ENCODE data around the gene PRSS38. TPM values are rescaled to one million over a fixed set of nuclear protein-coding genes. Genes with fewer than 3 reads are reported as not detected.

Gene PRSS38
- total RNA-seq, 1 experiment from 2014 or later, result not detected

- Histone ChIP-seq H2AFZ (ENCODE audit: low read depth, low read length, poor library complexity, severe bottlenecking) (no peak overlapping the region), H3K9ac (ENCODE audit: low read length) (no peak overlapping the region), H3K79me2 (ENCODE audit: insufficient read depth, low read length) (no peaks in the 10 kb centered on the region), H3K36me3 (ENCODE audit: control insufficient read depth in 1 of 2, insufficient read depth in 2 of 2, low read length in 2 of 2) (0 out of 4 replicates have a peak, but pooled peaks cover 0 to 3% of the 10 kb centered on the region in 2 experiments), H3K4me3 (replicated peaks in 1 of 2; ENCODE audit: low read depth in 1 of 2, low read length in 2 of 2) (no peak overlapping the region), H4K20me1 (ENCODE audit: insufficient read depth) (no peaks in the 10 kb centered on the region), H3K27me3 (ENCODE audit: insufficient read depth, low read length) (no peaks in the 10 kb centered on the region), H3K4me2 (ENCODE audit: low read length) (no peak overlapping the region), H3K9me3 (ENCODE audit: control insufficient read depth in 1 of 2, insufficient read depth in 1 of 2, low read depth in 1 of 2, low read length in 2 of 2) (no peaks in the 10 kb centered on the region), H3K4me1 (ENCODE audit: control insufficient read depth in 1 of 2, insufficient read depth in 2 of 2, low read length in 2 of 2) (no peaks in the 10 kb centered on the region), H3K27ac (ENCODE audit: low read depth, low read length) (no peak overlapping the region), H3K9me2 (ENCODE audit: insufficient read depth) (no peaks in the 10 kb centered on the region)
- ChIA-PET CTCF (no interaction called here), POLR2A (no interaction called here), RAD21 (ENCODE audit: low non-redundant PET in 1 of 2, low total read pairs in 2 of 2, uncharacterized antibody in 2 of 2, unreplicated experiment in 2 of 2) (no interaction called here)
- intact Hi-C loops (cut with micrococcal nuclease), result no loop called here
- BruUV-seq (replicated peaks), result no TSS peak
- ATAC-seq (no peak), DNase-seq (ENCODE audit: low read depth, low spot score) (no peak)
- TF ChIP-seq SRF (IDR thresholded peaks at IDR 0.05; ENCODE audit: low read depth) (no peak), SP1 (IDR thresholded peaks at IDR 0.05; ENCODE audit: low read depth) (no peak), CTCF (IDR thresholded peaks at IDR 0.05 in 2 of 3, conservative IDR thresholded peaks at IDR 0.05 in 1 of 3; ENCODE audit: borderline replicate concordance in 1 of 3, insufficient read depth in 1 of 3, low read depth in 2 of 3, low read length in 2 of 3) (no peak), RAD21 (IDR thresholded peaks at IDR 0.05; ENCODE audit: low read depth) (no peak), ELF1 (IDR thresholded peaks at IDR 0.05; ENCODE audit: borderline replicate concordance, low read depth) (no peak), REST (IDR thresholded peaks at IDR 0.05; ENCODE audit: low read depth) (no peak), TCF7L2 (IDR thresholded peaks at IDR 0.05; ENCODE audit: borderline replicate concordance, extremely low read depth, insufficient read depth, insufficient read length) (no peak)
Measured at GRCh38 chr1:227779685-227780084, 35.8 kb upstream of the PRSS38 start.
